IMR-90 (cell line): ENCODE data around the gene VGLL2. TPM values are rescaled to one million over a fixed set of nuclear protein-coding genes. Genes with fewer than 3 reads are reported as not detected.

Source experiments
- ATAC-seq: fragments of 200-7000 bp; cut with Tn5 transposase; 2 replicates; pipeline ENCODE4 v1.9.1; 2020; ENCODE audit warnings: low read depth, mild to moderate bottlenecking, moderate library complexity
- BruUV-seq: library from RNA; stranded (reverse); fragments of 400-500 nt; replicated peaks from 2 replicates; lab custom pipeline; 2021; lab: Mats Ljungman, UMichigan
- CTCF ChIA-PET: fragments of 300-600 bp; formaldehyde crosslinking; extraction: SDS; loops from one replicate; lab custom pipeline; 2021; ENCODE audit warnings: antibody characterized with exemption; lab: Yijun Ruan, JAX
- POLR2A ChIA-PET: fragments of 300-600 bp; sonication (Branson Sonifier 250); formaldehyde crosslinking; loops from one replicate; lab custom pipeline; 2022; ENCODE audit warnings: antibody characterized with exemption; ENCODE audit not compliant: unreplicated experiment; lab: Charles Lee
- DNase-seq: peaks from one replicate; pipeline ENCODE4 v3.0.0; 2013
- H2AFZ ChIP-seq: replicated peaks from 2 replicates; pipeline ENCODE3; 2013; ENCODE audit warnings: low read length, mild to moderate bottlenecking; ENCODE audit not compliant: poor library complexity
- H2AK5ac ChIP-seq: 2 replicates; pipeline ENCODE4 v1.6.1; 2013; ENCODE audit warnings: low read depth, low read length, inconsistent platforms
- H2AK9ac ChIP-seq: replicated peaks from 2 replicates; pipeline ENCODE3; 2013; ENCODE audit warnings: mild to moderate bottlenecking, low read depth, low read length, moderate library complexity; ENCODE audit not compliant: poor library complexity
- H2BK120ac ChIP-seq: 2 replicates; pipeline ENCODE4 v1.6.1; 2013; ENCODE audit warnings: low read depth, low read length, inconsistent platforms
- H2BK15ac ChIP-seq: 3 replicates; pipeline ENCODE4 v1.6.1; 2013; ENCODE audit warnings: low read depth, low read length, inconsistent platforms
- H2BK20ac ChIP-seq: 2 replicates; pipeline ENCODE4 v1.6.1; 2013; ENCODE audit warnings: low read depth, mild to moderate bottlenecking, inconsistent platforms, low read length, moderate library complexity
- H2BK5ac ChIP-seq: 2 replicates; pipeline ENCODE4 v1.6.1; 2013; ENCODE audit warnings: mild to moderate bottlenecking, low read depth, low read length, inconsistent platforms; ENCODE audit not compliant: poor library complexity, severe bottlenecking
- H3K14ac ChIP-seq: replicated peaks from 2 replicates; pipeline ENCODE4 v1.6.1; 2013; ENCODE audit warnings: low read depth, low read length, inconsistent platforms
- H3K18ac ChIP-seq: 2 replicates; pipeline ENCODE4 v1.6.1; 2013; ENCODE audit warnings: low read depth, low read length, control low read depth
- H3K23ac ChIP-seq: 2 replicates; pipeline ENCODE4 v1.6.1; 2013; ENCODE audit warnings: low read depth, low read length, inconsistent platforms
- H3K27ac ChIP-seq: 2 replicates; pipeline ENCODE4 v1.5.1; 2013; ENCODE audit warnings: mild to moderate bottlenecking, control low read depth, low read length; ENCODE audit not compliant: insufficient read depth
- H3K27me3 ChIP-seq: 2 replicates; pipeline ENCODE4 v1.6.1; 2013; ENCODE audit warnings: low read length; ENCODE audit not compliant: control insufficient read depth, insufficient read depth
- H3K36me3 ChIP-seq: 2 replicates; pipeline ENCODE4 v1.6.1; 2013; ENCODE audit warnings: low read length, mixed read lengths; ENCODE audit not compliant: control insufficient read depth, insufficient read depth
- H3K4ac ChIP-seq: 2 replicates; pipeline ENCODE4 v1.6.1; 2013; ENCODE audit warnings: low read depth, low read length, inconsistent platforms
- H3K4me1 ChIP-seq: 2 replicates; pipeline ENCODE4 v1.6.1; 2013; ENCODE audit warnings: low read length, mixed read lengths; ENCODE audit not compliant: control insufficient read depth, insufficient read depth
- H3K4me2 ChIP-seq: 2 replicates; pipeline ENCODE4 v1.6.1; 2013; ENCODE audit warnings: low read depth, mild to moderate bottlenecking, control low read depth, low read length, moderate library complexity
- H3K4me3 ChIP-seq: 2 replicates; pipeline ENCODE4 v1.5.1; 2013; ENCODE audit warnings: low read depth, mild to moderate bottlenecking, control low read depth, low read length, moderate library complexity; ENCODE audit not compliant: insufficient read depth
- H3K56ac ChIP-seq: 2 replicates; pipeline ENCODE4 v1.6.1; 2013; ENCODE audit warnings: low read length, inconsistent platforms; ENCODE audit not compliant: insufficient read depth; ENCODE audit errors: extremely low read depth
- H3K79me1 ChIP-seq, 2 experiments: 2 replicates each; pipeline ENCODE4 v1.6.1; 2013; ENCODE audit warnings: low read length in 2 of 2, inconsistent platforms in 1 of 2, low read depth in 1 of 2
- H3K9ac ChIP-seq: 2 replicates; pipeline ENCODE4 v1.6.1; 2013; ENCODE audit warnings: low read depth, low read length, control low read depth
- H3K9me1 ChIP-seq: 2 replicates; pipeline ENCODE4 v1.6.1; 2013; ENCODE audit warnings: low read length, inconsistent platforms; ENCODE audit not compliant: insufficient read depth
- H3K9me3 ChIP-seq: 2 replicates; pipeline ENCODE4 v1.6.1; 2013; ENCODE audit warnings: low read length; ENCODE audit not compliant: control insufficient read depth, insufficient read depth
- H4K20me1 ChIP-seq: 2 replicates; pipeline ENCODE4 v1.6.1; 2013; ENCODE audit warnings: low read length, inconsistent platforms; ENCODE audit not compliant: insufficient read depth
- H4K5ac ChIP-seq: 2 replicates; pipeline ENCODE4 v1.6.1; 2013; ENCODE audit warnings: mild to moderate bottlenecking, low read depth, low read length, control low read depth
- H4K8ac ChIP-seq, 2 experiments: 2 replicates each; pipeline ENCODE4 v1.6.1; 2013; ENCODE audit warnings: low read depth in 2 of 2, low read length in 2 of 2, control low read depth in 1 of 2, inconsistent platforms in 1 of 2
- H4K91ac ChIP-seq: 2 replicates; pipeline ENCODE4 v1.6.1; 2013; ENCODE audit warnings: low read depth, low read length, inconsistent platforms; ENCODE audit not compliant: insufficient read depth
- BHLHE40 ChIP-seq: fragments of 150-350 bp; IDR thresholded peaks from 2 replicates; pipeline ENCODE4 v1.6.1; 2016; ENCODE audit warnings: mild to moderate bottlenecking, low read depth, low read length
- CEBPB ChIP-seq: IDR thresholded peaks from 2 replicates; pipeline ENCODE4 v1.6.1; 2012; ENCODE audit warnings: low read depth, low read length, improper control_type of control experiment
- CHD1 ChIP-seq: IDR thresholded peaks from 2 replicates; pipeline ENCODE4 v1.6.1; 2012; ENCODE audit warnings: low read depth, low read length, improper control_type of control experiment
- CTCF ChIP-seq: conservative IDR thresholded peaks from 2 replicates; pipeline ENCODE4 v1.5.1; 2012; ENCODE audit warnings: mild to moderate bottlenecking, low read depth, low read length, improper control_type of control experiment
- ELK1 ChIP-seq: fragments of 150-350 bp; IDR thresholded peaks from 2 replicates; pipeline ENCODE4 v1.6.1; 2016; ENCODE audit warnings: low read depth, mild to moderate bottlenecking, low read length, moderate library complexity, borderline replicate concordance
- FOS ChIP-seq: fragments of 150-350 bp; IDR thresholded peaks from 2 replicates; pipeline ENCODE4 v1.6.1; 2016; ENCODE audit warnings: low read depth, low read length
- MAFK ChIP-seq: IDR thresholded peaks from 2 replicates; pipeline ENCODE4 v1.6.1; 2012; ENCODE audit warnings: low read depth, low read length, improper control_type of control experiment
- MAZ ChIP-seq: IDR thresholded peaks from 2 replicates; pipeline ENCODE4 v1.6.1; 2012; ENCODE audit warnings: low read depth, mild to moderate bottlenecking, low read length, improper control_type of control experiment, moderate library complexity, borderline replicate concordance
- MXI1 ChIP-seq: IDR thresholded peaks from 2 replicates; pipeline ENCODE4 v1.6.1; 2012; ENCODE audit warnings: low read depth, mild to moderate bottlenecking, low read length, moderate library complexity, borderline replicate concordance
- NFE2L2 ChIP-seq: fragments of 150-350 bp; IDR thresholded peaks from 2 replicates; pipeline ENCODE4 v1.6.1; 2016; ENCODE audit warnings: low read depth, mild to moderate bottlenecking, low read length
- POLR2A ChIP-seq: IDR thresholded peaks from 2 replicates; pipeline ENCODE4 v1.6.1; 2012; ENCODE audit warnings: mild to moderate bottlenecking, low read depth, low read length
- RAD21 ChIP-seq: IDR thresholded peaks from 2 replicates; pipeline ENCODE4 v1.6.1; 2012; ENCODE audit warnings: low read length, improper control_type of control experiment
- RCOR1 ChIP-seq: IDR thresholded peaks from 2 replicates; pipeline ENCODE4 v1.6.1; 2012; ENCODE audit warnings: mild to moderate bottlenecking, low read length, improper control_type of control experiment; ENCODE audit not compliant: insufficient replicate concordance
- RFX5 ChIP-seq: IDR thresholded peaks from 2 replicates; pipeline ENCODE4 v1.8.0; 2012; ENCODE audit warnings: low read depth, mild to moderate bottlenecking, low read length, moderate library complexity
- USF2 ChIP-seq: fragments of 150-350 bp; IDR thresholded peaks from 2 replicates; pipeline ENCODE4 v1.6.1; 2017; ENCODE audit warnings: mild to moderate bottlenecking, antibody characterized with exemption, low read length, low read depth
- WGBS, 2 experiments: methylation state at CpG; one replicate each; pipeline versions ENCODE4 v1.1.5 to v1.1.7; 2013; ENCODE audit warnings: missing lambda C conversion rate in 2 of 2; ENCODE audit not compliant: insufficient read length in 1 of 2; ENCODE audit errors: extremely low coverage in 2 of 2; 5-methylcytosine and 5-hydroxymethylcytosine counted together
- dilution Hi-C: fragments of 300-500 bp; cut with HindIII; formaldehyde crosslinking; loops from one replicate; pipeline ENCODE4 v1.14.3; 2018; ENCODE audit warnings: low sequenced_read_pairs; ENCODE audit not compliant: unreplicated experiment
- in situ Hi-C: fragments of 300-500 bp; cut with MboI; formaldehyde crosslinking; loops from 3 replicates; pipeline ENCODE4 v1.14.3; 2019; ENCODE audit warnings: low sequenced_read_pairs, inconsistent platforms, mixed read lengths
- intact Hi-C: fragments of 100-400 bp; cut with micrococcal nuclease; formaldehyde crosslinking; loops from 2 replicates; pipeline ENCODE4 v1.10.0; 2022
- polyA plus RNA-seq, 3 experiments: library from polyadenylated mRNA; depleted of rRNA; stranded (reverse); fragments of >200 nt; gene quantifications; 2 replicates each; pipeline ENCODE4 v1.2.3, GENCODE V29; 2012; ENCODE audit warnings: low replicate concordance in 1 of 3
- total RNA-seq: library from RNA; depleted of rRNA; stranded (reverse); fragments of >200 nt; gene quantifications from 2 replicates; pipeline ENCODE4 v1.2.3, GENCODE V29; 2012

Gene VGLL2
- total and polyA plus RNA-seq, 2 of the 4 experiments (the other 2 are of a cell fraction) = not detected

GRCh38 chr6:117231466-117231865, 33.9 kb upstream of the VGLL2 start:
- Histone ChIP-seq H3K4me1 (no peaks in the 10 kb centered on the region), H2AK9ac (no peak overlapping the region), H3K23ac (no peak overlapping the region), H2AFZ (no peak overlapping the region), H3K27ac (no peak overlapping the region), H4K8ac (no peak overlapping the region), H3K79me1 (no peaks in the 10 kb centered on the region), H3K4me2 (no peak overlapping the region), H2BK15ac (no peak overlapping the region), H3K4me3 (no peak overlapping the region), H3K14ac (no peak overlapping the region), H3K9me1 (no peaks in the 10 kb centered on the region), H4K5ac (no peak overlapping the region), H3K9ac (no peak overlapping the region), H2BK20ac (no peak overlapping the region), H2BK120ac (no peak overlapping the region), H2BK5ac (no peak overlapping the region), H3K9me3 (no peaks in the 10 kb centered on the region; the same call in 1 of the 2 replicates), H3K36me3 (no peaks in the 10 kb centered on the region), H4K20me1 (no peaks in the 10 kb centered on the region), H3K27me3 (no peaks in the 10 kb centered on the region), H3K18ac (no peak overlapping the region), H3K4ac (no peak overlapping the region), H2AK5ac (no peak overlapping the region), H3K56ac (no peak overlapping the region), H4K91ac (no peak overlapping the region)
- no peak for DNase-seq
- ATAC-seq = no peak
- in situ Hi-C loops = no loop called here
- ChIA-PET POLR2A (no interaction called here), CTCF (no interaction called here)
- TF ChIP-seq CEBPB (no peak), MXI1 (no peak), USF2 (no peak), POLR2A (no peak), ELK1 (no peak), NFE2L2 (no peak), MAZ (no peak), BHLHE40 (no peak), CTCF (no peak), CHD1 (no peak), MAFK (no peak), RFX5 (no peak), FOS (no peak), RCOR1 (no peak), RAD21 (no peak)
- no TSS peak for BruUV-seq
- dilution Hi-C loops = no loop called here
- WGBS, 2 experiments = no CpG with 5 or more reads among the region's 2 CpGs
- intact Hi-C loops = no loop called here
